ENCODE results near the gene IQCE.

The IQCE gene

DNA sequence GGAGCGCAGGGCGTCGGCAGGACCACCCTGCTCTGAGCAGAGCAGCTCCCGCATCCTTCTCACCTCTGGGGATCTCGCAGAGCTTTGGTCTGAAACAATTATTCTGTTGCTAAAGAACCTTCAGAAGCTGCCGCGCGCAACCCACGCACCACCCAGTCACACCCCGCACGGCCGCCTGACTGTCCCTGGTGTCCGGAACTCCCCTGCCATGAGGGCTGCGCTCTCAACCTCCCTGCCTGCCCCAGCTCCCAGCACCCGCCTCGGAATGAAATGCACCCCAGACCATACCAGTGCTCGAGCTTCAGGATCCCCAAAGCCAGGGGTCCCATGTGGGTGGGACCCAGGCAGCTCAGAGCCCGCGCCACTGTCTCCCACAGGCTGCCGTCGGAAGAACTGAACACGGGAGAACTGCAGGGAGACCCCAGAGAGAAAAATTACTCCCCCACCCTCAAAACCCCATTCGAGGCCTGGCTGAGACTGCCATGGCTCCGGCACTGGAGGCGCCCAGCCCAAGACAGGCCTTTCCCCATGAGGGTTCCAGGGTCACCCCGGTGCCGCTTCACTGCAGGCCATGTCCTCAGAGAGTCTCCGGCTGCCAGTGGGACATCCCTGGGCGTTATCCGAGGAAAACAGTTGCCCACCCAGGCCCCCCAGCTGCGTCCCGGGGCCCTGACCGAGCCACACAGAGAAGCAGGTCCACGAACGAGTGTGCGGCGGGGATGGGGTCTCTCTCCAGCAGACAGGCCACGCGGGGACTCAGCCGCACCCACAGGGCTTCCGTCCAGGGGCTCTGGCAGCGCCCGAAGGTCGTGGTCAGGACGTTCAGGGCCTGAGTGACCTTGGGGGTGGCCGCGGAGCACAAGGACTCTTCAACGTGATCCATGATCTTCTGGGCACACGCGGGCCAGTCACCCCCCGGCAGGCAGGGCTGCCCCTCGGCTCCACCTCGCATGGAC, 15.6 kb upstream of the IQCE start:
- TF ChIP-seq Cebpa-rat (IDR thresholded peaks at IDR 0.05) = no peak
- peaks cover 13 to 17% (median 15%) of the 10 kb centered on the region in 10 experiments; a peak in 19 of 20 replicates for H3K4me1 ChIP-seq
- peak overlapping the region in 8 of 11 experiments; percentile 29 to 59 (median 36); a peak in 6 of 22 replicates for H3K4me2 ChIP-seq
- peak overlapping the region in 2 of 11 experiments; percentile 3 to 5; a peak in 5 of 22 replicates for H3K27ac ChIP-seq
- no peaks in the 10 kb centered on the region; a peak in 1 of 22 replicates for H3K9me3 ChIP-seq (replicated peaks in 1 of 11)
- no peaks in the 10 kb centered on the region for H3K27me3 ChIP-seq
- H3K36me3 ChIP-seq = peaks cover 92 to 99% (median 97%) of the 10 kb centered on the region in 11 experiments
- peak overlapping the region in 1 of 11 experiments; percentile 15; a peak in 1 of 22 replicates for H3K9ac ChIP-seq
- H3K4me3 ChIP-seq = no peak overlapping the region
- peaks cover 0 to 86% (median 10%) of the 10 kb centered on the region in 11 experiments; a peak in 12 of 22 replicates for H4K20me1 ChIP-seq

DNA sequence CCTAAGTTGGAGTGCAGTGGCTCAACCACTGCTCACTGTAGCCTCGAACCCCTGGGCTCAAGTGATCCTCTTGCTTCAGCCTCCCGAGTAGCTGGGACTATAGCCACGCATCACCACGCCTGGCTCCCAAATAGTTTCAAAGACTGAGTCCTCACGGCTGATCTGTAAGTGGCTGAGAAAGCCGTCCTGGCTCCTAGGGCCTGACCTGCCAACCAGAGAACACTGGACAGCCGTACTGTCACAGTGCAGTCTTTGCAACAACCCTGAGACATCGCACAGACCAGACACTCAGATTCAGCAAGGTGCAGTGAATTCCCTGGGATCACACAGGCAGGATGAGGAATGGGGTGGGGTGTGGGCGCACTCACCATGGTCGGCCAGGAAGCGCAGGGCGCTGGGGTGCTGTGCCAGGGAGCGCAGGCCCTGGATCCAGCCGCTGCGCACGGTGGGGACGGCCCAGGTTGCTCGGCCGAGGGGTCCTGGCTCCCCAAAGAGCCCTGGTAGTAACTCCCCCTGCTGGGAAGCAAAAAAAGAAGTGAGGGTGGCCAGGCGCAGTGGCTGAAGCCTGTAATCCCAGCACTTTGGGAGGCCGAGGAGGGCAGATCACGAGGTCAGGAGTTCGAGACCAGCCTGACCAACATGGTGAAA, 14.1 kb upstream of the IQCE start:
- Histone ChIP-seq H3K27ac (no peak overlapping the region), H3K9ac (no peak overlapping the region), H3K27me3 (no peaks in the 10 kb centered on the region), H3K36me3 (peaks cover 89 to 99% (median 97%) of the 10 kb centered on the region in 11 experiments), H3K4me3 (no peak overlapping the region), H3K9me3 (replicated peaks in 1 of 11) (no peaks in the 10 kb centered on the region; a peak in 1 of 22 replicates), H4K20me1 (peaks cover 0 to 86% (median 11%) of the 10 kb centered on the region in 11 experiments; a peak in 13 of 22 replicates), H3K4me2 (peak overlapping the region in 9 of 11 experiments; percentile 15 to 59 (median 33); a peak in 13 of 22 replicates), H3K4me1 (peaks cover 13 to 20% (median 15%) of the 10 kb centered on the region in 10 experiments; a peak in 19 of 20 replicates)
- TF ChIP-seq Cebpa-rat (IDR thresholded peaks at IDR 0.05) = no peak

DNA sequence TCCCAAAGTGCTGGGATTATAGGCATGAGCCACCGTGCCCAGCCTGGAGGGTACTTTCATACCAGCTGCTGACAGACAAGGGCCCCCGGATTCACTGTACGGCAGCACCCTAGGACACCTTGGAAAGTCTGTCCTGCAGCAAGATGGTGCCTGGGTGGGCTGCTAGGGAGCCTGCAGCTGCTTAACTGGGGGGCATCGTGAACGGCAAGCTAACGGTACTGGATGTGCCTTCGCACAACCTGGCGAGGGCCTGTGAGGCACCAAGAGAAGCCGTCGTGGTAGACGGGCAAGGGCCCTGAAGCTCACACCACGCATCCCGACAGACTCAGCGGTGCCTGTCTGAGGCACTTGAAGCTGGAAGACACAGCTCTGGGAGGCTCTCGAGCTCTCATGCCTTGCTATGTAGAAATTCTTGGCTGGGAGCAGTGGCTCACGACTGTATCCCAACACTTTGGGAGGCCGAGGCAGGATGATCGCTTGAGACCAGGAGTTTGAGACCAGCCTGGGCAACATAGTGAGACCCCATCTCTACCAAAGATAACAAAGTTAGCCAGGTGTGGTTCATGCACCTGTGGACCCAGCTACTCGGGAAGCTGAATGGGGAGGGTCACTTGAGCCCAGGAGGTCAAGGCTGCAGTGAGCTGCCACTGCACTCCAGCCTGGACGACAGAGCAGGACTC, 12.9 kb upstream of the IQCE start:
- TF ChIP-seq Cebpa-rat (IDR thresholded peaks at IDR 0.05) = no peak
- Histone ChIP-seq H3K4me3 (no peak overlapping the region), H3K27me3 (no peaks in the 10 kb centered on the region), H3K4me1 (peaks cover 13 to 25% (median 15%) of the 10 kb centered on the region in 10 experiments; a peak in 19 of 20 replicates), H3K9ac (no peak overlapping the region; a peak in 1 of 22 replicates), H3K9me3 (replicated peaks in 1 of 11) (no peaks in the 10 kb centered on the region; a peak in 1 of 22 replicates), H3K27ac (no peak overlapping the region), H3K4me2 (no peak overlapping the region), H3K36me3 (peaks cover 84 to 99% (median 97%) of the 10 kb centered on the region in 11 experiments), H4K20me1 (peaks cover 0 to 92% (median 17%) of the 10 kb centered on the region in 11 experiments; a peak in 16 of 22 replicates)

DNA sequence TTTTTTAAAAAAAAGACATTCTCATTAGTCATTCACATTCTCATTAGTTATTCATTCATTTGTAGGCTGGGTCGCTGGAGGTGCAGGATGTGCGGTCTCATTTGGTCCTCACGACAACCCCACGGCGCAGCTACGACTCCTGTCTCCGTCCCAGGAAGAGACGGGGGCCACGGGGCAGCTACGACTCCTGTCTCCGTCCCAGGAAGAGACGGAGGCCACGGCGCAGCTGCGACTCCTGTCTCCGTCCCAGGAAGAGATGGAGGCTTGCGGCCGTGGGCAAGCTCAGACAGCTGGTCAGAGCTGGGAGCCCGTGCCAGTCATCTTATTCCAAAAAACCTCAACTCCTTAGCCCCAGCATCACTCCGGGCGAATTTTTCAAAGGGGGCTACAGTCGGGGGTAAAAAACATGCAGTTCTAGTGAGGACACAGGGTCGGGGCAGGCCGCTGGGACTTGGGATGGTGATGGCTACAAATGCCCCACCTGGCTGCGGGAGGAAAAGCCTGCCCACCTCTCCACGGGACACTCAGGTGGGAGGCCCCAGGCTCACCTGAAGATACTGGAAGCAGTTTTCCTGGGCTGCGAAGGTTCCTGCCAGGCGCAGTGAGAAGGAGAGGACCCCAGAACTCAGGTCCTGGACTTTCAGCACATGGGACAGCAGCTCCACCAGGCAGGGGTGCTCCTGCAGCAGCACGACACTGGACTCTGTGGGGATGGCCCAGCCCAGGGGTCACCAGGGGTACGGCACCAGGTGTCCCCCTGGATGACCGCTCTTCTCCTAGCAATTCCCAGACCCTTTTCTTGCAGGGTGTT, 11.8 kb upstream of the IQCE start:
- Histone ChIP-seq H3K9ac (no peak overlapping the region; a peak in 1 of 22 replicates), H3K9me3 (replicated peaks in 1 of 11) (no peaks in the 10 kb centered on the region; a peak in 1 of 22 replicates), H3K27ac (no peak overlapping the region), H3K4me3 (no peak overlapping the region), H3K36me3 (peaks cover 81 to 96% (median 95%) of the 10 kb centered on the region in 11 experiments), H3K4me2 (no peak overlapping the region), H4K20me1 (peaks cover 0 to 83% (median 17%) of the 10 kb centered on the region in 11 experiments; a peak in 16 of 22 replicates), H3K4me1 (peaks cover 13 to 25% (median 17%) of the 10 kb centered on the region in 10 experiments; a peak in 19 of 20 replicates), H3K27me3 (no peaks in the 10 kb centered on the region)
- no peak for TF ChIP-seq Cebpa-rat (IDR thresholded peaks at IDR 0.05)

DNA sequence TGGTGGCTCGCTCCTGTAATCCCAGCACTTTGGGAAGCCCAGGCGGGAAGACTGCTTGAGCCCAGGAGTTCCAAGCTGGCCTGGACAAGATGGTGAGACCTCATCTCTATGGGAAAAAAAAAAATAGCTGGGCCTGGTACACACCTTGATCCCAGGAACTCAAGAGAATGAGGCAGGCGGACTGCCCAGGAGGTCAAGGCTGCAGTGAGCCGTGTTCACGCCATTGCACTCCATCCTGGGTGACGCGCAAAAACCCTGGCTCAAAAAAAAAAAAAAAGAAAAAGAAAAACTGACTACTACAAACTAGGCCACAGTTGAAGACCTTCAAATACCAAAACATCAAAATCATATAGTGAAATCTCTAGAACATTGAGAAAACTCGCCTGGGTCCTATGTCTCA, 7.4 kb upstream of the IQCE start:
- no peak overlapping the region for H3K4me3 ChIP-seq
- peaks cover 0 to 54% (median 23%) of the 10 kb centered on the region in 11 experiments; a peak in 17 of 22 replicates for H4K20me1 ChIP-seq
- no peaks in the 10 kb centered on the region; a peak in 1 of 22 replicates for H3K9me3 ChIP-seq (replicated peaks in 1 of 11)
- H3K36me3 ChIP-seq = peaks cover 52 to 72% (median 60%) of the 10 kb centered on the region in 11 experiments
- no peaks in the 10 kb centered on the region for H3K27me3 ChIP-seq
- H3K4me1 ChIP-seq = peaks cover 28 to 44% (median 36%) of the 10 kb centered on the region in 10 experiments
- TF ChIP-seq Cebpa-rat (IDR thresholded peaks at IDR 0.05) = no peak
- H3K4me2 ChIP-seq = no peak overlapping the region
- H3K9ac ChIP-seq = no peak overlapping the region
- no peak overlapping the region for H3K27ac ChIP-seq

DNA sequence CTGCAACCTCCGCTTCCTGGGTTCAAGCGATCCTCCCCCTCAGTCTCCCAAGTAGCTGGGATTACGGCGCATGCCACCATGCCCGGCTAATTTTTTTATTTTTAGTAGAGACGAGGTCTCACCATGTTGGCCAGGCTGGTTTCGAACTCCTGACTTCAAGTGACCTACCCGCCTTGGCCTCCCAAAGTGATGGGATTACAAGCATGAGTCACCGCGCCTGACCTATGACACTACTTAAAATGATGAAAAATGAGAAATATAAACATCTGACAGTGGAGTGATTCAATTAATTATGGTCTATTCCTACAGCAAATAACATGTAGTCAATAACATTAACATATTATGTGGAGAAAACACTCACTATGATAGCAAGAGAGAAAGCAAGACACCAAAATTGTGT, 5.7 kb upstream of the IQCE start:
- Histone ChIP-seq H3K9me3 (replicated peaks in 1 of 11) (no peaks in the 10 kb centered on the region; a peak in 1 of 22 replicates), H3K4me1 (peaks cover 45 to 61% (median 53%) of the 10 kb centered on the region in 10 experiments), H3K27me3 (no peaks in the 10 kb centered on the region), H3K4me3 (no peak overlapping the region), H4K20me1 (peaks cover 0 to 40% (median 20%) of the 10 kb centered on the region in 11 experiments; a peak in 17 of 22 replicates), H3K27ac (no peak overlapping the region), H3K36me3 (peaks cover 35 to 55% (median 44%) of the 10 kb centered on the region in 11 experiments), H3K4me2 (peak overlapping the region in 10 of 11 experiments; percentile 41 to 100 (median 99); a peak in 14 of 22 replicates), H3K9ac (peak overlapping the region in 1 of 11 experiments; percentile 100; a peak in 2 of 22 replicates)
- TF ChIP-seq Cebpa-rat (IDR thresholded peaks at IDR 0.05) = no peak

DNA sequence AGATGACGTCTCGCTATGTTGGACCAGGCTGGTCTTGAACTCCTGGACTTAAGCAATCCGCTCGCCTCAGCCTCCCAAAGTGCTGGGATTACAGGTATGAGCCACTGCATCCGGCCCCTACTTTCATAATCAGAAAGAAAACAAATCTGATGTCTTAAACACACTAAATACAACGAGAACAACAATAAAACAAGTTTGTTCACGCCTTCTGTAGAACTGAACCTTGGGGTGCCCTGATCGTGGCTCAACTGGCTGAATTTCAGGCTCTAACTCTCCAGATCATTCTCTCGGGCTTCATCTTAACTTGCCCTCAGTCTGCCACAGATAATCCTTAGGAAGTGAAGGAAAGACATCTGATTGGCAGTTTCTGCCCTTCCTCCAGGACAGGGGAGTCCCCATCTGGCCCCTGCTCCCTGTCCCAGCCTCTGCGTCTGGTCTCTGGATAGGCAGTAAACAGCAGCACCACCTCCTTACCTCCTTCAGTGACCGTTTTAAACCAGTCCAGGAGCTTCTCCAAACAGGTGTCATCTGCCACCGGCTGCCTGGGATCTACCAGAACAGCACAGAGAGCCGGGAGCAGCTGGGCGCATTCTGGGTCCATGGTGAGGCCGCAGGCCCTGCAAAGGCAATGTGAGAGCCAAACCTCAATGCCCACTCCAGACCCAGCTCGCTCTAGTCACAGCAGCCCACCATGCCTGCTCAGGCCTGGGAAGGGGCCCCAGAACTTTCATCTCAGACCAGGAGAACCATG, 4.8 kb upstream of the IQCE start:
- H4K20me1 ChIP-seq = peaks cover 0 to 31% (median 20%) of the 10 kb centered on the region in 11 experiments; a peak in 17 of 22 replicates
- peak overlapping the region; percentile 60 to 79 (median 70) for H3K4me3 ChIP-seq
- H3K27me3 ChIP-seq = no peaks in the 10 kb centered on the region
- H3K4me1 ChIP-seq = peaks cover 51 to 67% (median 58%) of the 10 kb centered on the region in 10 experiments
- no peaks in the 10 kb centered on the region for H3K9me3 ChIP-seq (replicated peaks in 1 of 11)
- no peak for TF ChIP-seq Cebpa-rat (IDR thresholded peaks at IDR 0.05)
- H3K4me2 ChIP-seq = peak overlapping the region; percentile 97 to 100 (median 99)
- peaks cover 26 to 46% (median 35%) of the 10 kb centered on the region in 11 experiments for H3K36me3 ChIP-seq
- peak overlapping the region in 9 of 11 experiments; percentile 95 to 100 (median 100); a peak in 16 of 22 replicates for H3K27ac ChIP-seq
- peak overlapping the region; percentile 91 to 100 (median 99) for H3K9ac ChIP-seq

All from BLaER1 treated with 17β-estradiol and CSF1 and Interleukin-3, amounts not matched to agents 10 nM and 100 nM (cell line).